ENCODE measurements around the gene MYOZ2.

MYOZ2 gene

DNA sequence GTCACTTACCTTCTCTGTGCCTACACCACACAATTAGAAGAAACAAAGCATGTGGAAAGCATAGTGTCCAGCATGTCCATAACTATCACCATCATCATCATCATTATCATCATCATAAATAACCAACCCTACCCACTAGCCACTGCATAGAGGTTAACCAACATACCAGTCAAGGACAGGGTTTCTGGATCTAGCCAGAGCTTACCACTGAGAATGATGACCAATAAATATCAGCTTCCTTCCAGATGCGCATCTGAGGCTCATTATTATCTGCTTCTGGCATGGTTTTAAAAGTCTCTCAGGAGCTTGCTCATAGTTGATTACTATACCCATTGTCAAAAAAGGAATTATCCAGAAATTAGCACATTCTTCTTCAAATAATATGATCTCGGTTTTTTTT lies 25.5 kb upstream of the MYOZ2 start:
- no peak overlapping the region for H3K4me3 ChIP-seq (replicated peaks; ENCODE audit: low read depth, low read length)
- no peak for TF ChIP-seq CTCF (IDR thresholded peaks at IDR 0.05; ENCODE audit: low read depth, low read length, missing control alignments)
- no peak for DNase-seq (ENCODE audit: extremely low read depth, low read depth)

DNA sequence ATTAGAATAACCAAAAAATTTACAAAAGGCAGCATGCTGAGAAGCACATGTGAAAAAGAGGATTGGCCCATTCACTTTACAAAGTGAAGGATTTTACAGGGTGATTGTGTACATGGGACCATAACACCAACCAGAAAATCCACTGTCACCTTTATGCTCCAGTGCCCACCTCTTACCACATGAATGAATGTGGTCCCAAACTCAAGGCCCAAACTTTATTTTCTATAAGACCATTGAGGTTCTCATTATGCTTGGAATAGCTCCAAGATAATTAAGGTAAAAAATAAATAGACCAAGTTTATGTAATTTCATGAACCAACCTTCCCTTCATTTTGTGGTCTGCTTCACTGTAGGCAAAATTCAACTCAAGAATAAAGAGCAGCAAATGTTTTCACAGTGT lies 24.3 kb upstream of the MYOZ2 start:
- H3K4me3 ChIP-seq (replicated peaks; ENCODE audit: low read depth, low read length) = no peak overlapping the region
- no peak for DNase-seq (ENCODE audit: extremely low read depth, low read depth)
- TF ChIP-seq CTCF (IDR thresholded peaks at IDR 0.05; ENCODE audit: low read depth, low read length, missing control alignments) = no peak

- DNase-seq (ENCODE audit: extremely low read depth, low read depth) = peak; percentile 88
- H3K4me3 ChIP-seq (replicated peaks; ENCODE audit: low read depth, low read length) = no peak overlapping the region
- TF ChIP-seq CTCF (IDR thresholded peaks at IDR 0.05; ENCODE audit: low read depth, low read length, missing control alignments) = no peak
Observed at GRCh38 chr4:119113033-119113655, 22.5 kb upstream of the MYOZ2 start.

DNA sequence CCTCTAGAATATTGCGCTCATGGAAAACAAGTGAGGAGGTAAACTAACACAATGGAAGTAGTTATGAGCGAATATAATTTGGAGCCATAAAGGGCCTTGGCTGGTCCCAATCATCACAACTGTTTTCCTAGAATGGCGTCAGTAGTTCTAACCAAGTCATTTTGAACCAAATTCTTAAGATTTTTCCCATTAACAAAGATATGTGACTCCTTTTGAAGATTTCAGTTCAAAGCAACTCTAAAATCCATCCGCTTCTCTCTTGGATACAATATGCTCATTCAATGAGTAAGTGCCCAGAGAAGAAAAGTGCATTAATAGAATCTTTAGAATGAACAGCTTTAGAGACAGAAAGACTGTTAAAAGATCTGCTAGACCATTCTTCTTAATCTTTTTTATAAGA lies 19.6 kb upstream of the MYOZ2 start:
- no peak for TF ChIP-seq CTCF (IDR thresholded peaks at IDR 0.05; ENCODE audit: low read depth, low read length, missing control alignments)
- DNase-seq (ENCODE audit: extremely low read depth, low read depth) = no peak
- no peak overlapping the region for H3K4me3 ChIP-seq (replicated peaks; ENCODE audit: low read depth, low read length)

DNA sequence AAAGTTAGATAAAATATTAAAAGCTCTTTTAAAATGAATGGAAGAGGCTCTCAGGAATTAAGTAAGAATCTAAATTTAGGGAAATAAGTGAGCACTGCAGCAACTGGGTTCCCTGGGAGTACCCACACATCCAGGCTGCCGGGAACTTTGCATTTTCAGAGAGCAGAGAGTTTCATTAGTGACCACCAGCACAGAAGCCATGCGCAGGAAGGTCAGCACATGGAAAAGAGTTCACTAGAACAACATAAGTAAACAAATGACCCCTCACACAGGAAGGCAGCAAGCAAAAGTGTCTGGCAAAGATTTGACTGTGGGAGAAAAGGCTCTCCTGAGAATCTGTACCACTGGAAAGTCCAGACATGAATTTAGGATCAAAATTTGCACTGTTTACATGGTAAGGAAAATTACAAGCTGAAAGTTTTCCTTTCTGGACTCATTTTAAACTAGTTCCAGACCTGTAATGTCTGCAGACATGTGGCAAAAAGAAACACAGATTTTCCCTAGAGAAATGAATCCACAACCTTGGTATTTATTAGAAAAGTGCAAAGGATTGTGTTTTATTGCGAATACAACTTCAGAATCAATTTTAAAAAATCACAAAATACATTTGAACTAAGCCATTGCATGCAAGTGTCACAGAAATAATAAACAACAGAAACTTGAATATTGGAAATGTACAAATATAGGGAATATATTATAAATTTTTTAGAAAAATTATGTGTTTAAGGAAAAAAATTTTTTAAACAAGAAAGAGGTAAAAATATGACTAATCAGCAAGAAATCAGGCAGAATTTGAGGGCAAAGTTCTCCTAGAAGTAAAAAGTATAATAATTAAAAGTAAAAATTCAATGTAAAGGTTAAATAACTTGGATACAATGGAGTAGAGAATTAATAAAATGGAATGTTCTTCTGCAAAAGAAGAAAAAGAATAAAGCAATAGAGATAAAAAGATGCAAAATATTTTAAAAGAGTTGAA lies 18.4 kb upstream of the MYOZ2 start:
- no peak for DNase-seq (ENCODE audit: extremely low read depth, low read depth)
- no peak overlapping the region for H3K4me3 ChIP-seq (replicated peaks; ENCODE audit: low read depth, low read length)

DNA sequence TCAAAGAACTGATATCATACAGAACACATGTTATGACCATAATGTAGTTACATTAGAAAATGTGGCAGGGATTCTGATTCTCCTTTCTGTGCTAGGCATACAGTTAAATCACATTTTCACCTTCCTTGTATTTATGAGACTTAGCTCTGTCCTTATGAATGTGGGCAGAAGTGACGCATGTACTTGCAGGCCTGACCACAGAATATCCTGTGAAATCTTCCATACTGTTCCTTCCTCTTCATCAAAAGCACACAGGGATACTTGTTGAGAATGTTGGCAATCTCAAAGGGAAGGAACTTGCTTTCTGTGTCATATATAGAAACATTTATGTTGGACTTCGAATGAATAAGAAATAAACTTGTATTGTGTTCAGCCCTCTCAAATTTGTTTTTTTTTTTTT lies 17.2 kb upstream of the MYOZ2 start:
- no peak for DNase-seq (ENCODE audit: extremely low read depth, low read depth)
- H3K4me3 ChIP-seq (replicated peaks; ENCODE audit: low read depth, low read length) = no peak overlapping the region
- TF ChIP-seq CTCF (IDR thresholded peaks at IDR 0.05; ENCODE audit: low read depth, low read length, missing control alignments) = no peak

More for the DNA sequence above, 18.4 kb upstream of the MYOZ2 start:
- no peak for TF ChIP-seq CTCF (IDR thresholded peaks at IDR 0.05; ENCODE audit: low read depth, low read length, missing control alignments)
